HCT116 (cell line): ENCODE results near the gene OR4X1.

ENCODE experiments used
- CTCF ChIP-seq, 3 experiments: fragments of 200-600 bp in 1 of 3; sonication (generic) in 1 of 3; IDR thresholded peaks in 2 of 3; conservative IDR thresholded peaks in 1 of 3; 2 replicates each; pipeline ENCODE4 v1.5.1; 2012 to 2017; ENCODE audit warnings: low read depth in 2 of 3, low read length in 2 of 3, antibody characterized with exemption in 1 of 3, borderline replicate concordance in 1 of 3, control low read depth in 1 of 3, mild to moderate bottlenecking in 1 of 3, mixed read lengths in 1 of 3, mixed run types in 1 of 3, moderate library complexity in 1 of 3; ENCODE audit not compliant: insufficient read depth in 1 of 3
- EZH2 ChIP-seq: fragments of 200-600 bp; sonication (generic); IDR thresholded peaks from 2 replicates; pipeline ENCODE4 v1.6.1; 2017; ENCODE audit warnings: antibody characterized with exemption, mixed run types
- YY1 ChIP-seq: IDR thresholded peaks from 2 replicates; pipeline ENCODE4 v1.6.1; 2011; ENCODE audit warnings: low read length, low read depth, moderate library complexity, mild to moderate bottlenecking; ENCODE audit not compliant: insufficient replicate concordance; ENCODE audit errors: extremely low read depth

DNA sequence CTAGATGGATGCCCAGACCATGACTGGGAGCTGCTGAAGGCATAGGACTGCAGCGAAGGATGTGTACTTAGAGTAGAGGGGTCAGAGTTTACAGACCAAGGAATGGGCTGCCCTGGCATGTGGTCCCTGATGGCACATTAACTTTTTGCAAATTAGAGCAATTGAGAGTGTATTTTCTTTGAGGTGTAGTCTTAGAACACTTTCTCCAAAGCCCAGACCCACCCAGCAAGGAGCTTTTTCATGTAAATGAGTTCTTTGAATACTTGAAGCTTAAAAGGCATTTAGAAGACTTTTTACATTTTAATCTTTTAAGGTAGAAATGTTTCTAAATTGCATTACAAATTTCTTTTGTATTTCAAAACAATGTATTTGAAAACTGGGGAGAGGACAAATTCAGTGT is 8.9 kb downstream of the OR4X1 start:
- TF ChIP-seq YY1 (no peak), CTCF (IDR thresholded peaks at IDR 0.05 in 2 of 3, conservative IDR thresholded peaks at IDR 0.05 in 1 of 3; ENCODE audit: borderline replicate concordance in 1 of 3, insufficient read depth in 1 of 3, low read depth in 2 of 3, low read length in 2 of 3) (no peak), EZH2 (no peak)
